Upper lobe of left lung (tissue), 4 donors: ENCODE data around the gene EXOC7.

Source experiments
- EP300 ChIP-seq, 4 donors: sonication (generic); formaldehyde crosslinking; IDR thresholded peaks; one replicate each; pipeline ENCODE4 v1.5.1; 2017; ENCODE audit warnings: antibody characterized with exemption in 4 of 4, control low read depth in 2 of 4
- POLR2A ChIP-seq, 4 donors: fragments of 450-650 bp; IDR thresholded peaks; one replicate each; pipeline ENCODE4 v1.5.1; 2016 to 2017; ENCODE audit warnings: antibody characterized with exemption in 4 of 4, mild to moderate bottlenecking in 2 of 4
- TF ChIP-seq, protein P1 (sequence below), 6 experiments: fragments of 450-650 bp in 4 of 6; fragments of 200-600 bp in 2 of 6; sonication (generic) in 2 of 6; IDR thresholded peaks; one replicate each; pipeline ENCODE4 v1.5.1; 2016 to 2019; ENCODE audit warnings: antibody characterized with exemption in 6 of 6

DNA sequence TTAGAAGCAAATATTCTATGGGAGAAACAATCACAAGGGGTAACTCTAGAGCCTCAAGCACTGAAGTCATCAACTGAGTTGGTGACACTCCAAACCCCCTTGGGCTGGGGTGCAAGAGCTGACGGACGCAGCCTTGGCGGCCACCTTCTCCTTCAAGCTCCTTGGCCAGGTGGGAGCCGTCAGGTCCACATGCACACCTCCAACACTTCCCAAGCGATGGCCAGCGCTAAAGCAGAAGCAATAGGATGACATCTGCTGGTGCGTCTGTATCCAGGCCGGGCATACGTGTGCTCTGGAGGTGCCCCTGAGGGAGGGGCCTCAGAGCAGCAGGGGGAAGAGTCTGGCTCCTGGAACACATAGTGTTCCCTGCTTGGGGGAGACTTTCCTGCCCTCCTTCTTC lies 49.6 kb upstream of the EXOC7 start:
- TF ChIP-seq, protein P1, sequence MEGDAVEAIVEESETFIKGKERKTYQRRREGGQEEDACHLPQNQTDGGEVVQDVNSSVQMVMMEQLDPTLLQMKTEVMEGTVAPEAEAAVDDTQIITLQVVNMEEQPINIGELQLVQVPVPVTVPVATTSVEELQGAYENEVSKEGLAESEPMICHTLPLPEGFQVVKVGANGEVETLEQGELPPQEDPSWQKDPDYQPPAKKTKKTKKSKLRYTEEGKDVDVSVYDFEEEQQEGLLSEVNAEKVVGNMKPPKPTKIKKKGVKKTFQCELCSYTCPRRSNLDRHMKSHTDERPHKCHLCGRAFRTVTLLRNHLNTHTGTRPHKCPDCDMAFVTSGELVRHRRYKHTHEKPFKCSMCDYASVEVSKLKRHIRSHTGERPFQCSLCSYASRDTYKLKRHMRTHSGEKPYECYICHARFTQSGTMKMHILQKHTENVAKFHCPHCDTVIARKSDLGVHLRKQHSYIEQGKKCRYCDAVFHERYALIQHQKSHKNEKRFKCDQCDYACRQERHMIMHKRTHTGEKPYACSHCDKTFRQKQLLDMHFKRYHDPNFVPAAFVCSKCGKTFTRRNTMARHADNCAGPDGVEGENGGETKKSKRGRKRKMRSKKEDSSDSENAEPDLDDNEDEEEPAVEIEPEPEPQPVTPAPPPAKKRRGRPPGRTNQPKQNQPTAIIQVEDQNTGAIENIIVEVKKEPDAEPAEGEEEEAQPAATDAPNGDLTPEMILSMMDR (IDR thresholded peaks at IDR 0.05) = no peak
- TF ChIP-seq EP300 (IDR thresholded peaks at IDR 0.05) = no peak
- no peak for TF ChIP-seq POLR2A (IDR thresholded peaks at IDR 0.05)
